ENCODE data around the gene ACTL10.
"Not testable (repeated sequence)": the region's sequence is repeated elsewhere in the genome, so short reads cannot be mapped to it uniquely, and the experiment has no call there.

Gene ACTL10

DNA sequence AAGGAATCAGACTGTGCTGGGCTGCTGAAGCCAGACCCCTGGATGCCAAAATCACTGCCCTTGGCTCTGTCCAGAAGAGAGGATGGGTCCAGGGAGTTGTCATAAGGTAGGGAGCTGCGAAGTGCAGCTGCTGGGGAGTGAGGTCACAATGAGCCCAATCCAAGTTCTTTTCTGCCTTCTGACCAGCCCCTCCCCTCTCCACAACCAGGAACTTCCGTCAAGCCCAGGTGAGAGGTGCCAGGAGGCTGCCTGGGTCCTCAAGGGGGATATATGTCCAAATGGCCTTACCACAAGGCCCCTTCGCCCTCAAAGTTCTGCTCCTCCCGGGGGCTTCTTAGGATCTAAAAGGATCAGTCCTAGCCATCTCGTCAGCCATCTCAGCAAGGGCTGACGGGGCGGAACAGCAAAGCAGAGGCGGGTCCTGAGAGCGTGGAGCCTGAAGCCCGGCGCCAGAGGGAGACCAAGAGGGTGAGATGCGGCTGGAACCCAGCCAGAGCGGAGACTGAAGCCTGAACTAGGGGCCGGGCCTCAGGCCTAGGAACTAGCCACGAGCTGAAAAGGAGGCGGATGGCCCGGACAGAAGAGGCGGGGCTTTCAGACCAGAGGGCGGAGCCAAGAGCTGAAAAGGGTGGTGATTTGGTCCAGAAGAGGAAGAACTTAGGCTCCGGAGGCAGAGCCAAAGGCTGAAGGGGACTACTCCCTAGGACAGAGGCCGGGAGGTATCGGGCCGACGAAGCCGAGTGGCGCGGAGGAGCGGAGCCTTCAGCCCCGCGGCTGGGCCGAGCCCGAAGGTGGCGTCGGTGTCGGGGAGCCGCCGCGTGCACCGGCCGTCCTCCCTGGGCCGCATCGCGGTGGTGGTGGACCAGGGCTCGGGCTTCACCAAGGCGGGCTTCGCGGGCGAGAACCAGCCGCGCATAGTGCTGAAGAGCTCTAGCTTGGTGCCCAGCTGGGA, at the start of gene ACTL10:
ACTL10 (plus strand) TSS at position 651 of the 952 bp plus-strand sequence. CDS start 555 bp downstream, outside the sequence.
- DNase-seq, result peak; percentile 79

DNA sequence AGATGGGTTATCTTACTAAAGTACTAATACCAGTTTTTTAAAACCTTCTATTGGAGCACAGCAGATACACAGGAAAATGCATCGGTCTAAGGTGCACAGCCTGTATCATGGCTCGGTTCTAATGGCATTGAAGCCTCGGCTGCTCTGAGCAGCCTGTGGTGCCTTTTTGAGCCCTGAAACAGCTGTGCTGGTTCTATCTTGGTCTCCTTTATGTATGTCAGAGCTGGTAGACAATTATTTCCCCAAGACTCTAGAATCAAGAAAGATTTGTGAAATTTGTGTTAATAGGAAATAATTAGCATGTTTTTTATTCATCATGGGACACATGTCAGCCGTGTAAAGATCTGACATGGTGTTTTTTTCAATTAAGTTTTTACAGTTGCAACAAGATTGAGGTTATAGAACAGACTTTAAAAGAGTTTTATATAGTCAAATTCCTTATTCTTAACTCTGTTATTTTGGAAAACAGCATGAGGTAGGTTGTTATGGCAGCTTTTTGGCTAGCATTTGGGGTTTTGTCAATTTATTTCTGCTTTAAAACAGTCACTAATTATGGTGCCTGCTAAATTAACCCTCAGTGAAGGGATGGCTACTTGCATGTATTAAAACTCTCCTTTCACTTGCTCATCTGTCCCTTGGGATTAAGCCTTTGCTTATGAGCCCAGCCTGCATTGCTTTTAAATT, 44.9 kb upstream of the ACTL10 start:
- no peak for DNase-seq

DNA sequence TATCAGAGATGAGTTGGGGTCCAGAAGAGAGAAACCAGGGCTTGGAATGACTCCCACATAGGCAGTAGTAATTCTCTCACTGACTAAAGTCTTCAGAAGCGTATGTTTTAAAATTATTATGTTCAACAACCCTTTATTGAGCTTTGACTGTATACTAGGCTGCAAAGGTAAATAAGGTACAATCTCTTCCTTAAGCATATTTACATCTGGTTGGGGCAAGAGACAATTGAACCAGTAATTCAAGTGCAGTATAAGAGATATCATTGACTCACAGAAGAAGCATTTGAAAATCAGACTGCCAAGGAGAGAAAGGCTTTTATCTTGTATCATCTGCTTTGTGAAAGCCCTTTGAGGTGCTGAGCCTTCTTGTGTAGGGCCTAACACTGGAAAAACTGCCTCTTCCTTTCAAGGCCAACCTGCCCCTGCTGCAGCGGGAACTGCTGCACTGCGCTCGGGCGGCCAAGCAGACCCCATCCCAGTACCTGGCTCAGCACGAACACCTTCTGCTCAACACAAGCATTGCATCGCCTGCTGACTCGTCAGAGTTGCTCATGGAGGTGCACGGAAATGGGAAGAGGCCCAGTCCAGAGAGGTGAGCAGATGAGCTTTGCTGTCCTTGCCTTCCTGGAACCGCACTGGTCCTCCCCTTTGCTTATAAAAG, 43.9 kb upstream of the ACTL10 start:
- DNase-seq, result no peak

DNA sequence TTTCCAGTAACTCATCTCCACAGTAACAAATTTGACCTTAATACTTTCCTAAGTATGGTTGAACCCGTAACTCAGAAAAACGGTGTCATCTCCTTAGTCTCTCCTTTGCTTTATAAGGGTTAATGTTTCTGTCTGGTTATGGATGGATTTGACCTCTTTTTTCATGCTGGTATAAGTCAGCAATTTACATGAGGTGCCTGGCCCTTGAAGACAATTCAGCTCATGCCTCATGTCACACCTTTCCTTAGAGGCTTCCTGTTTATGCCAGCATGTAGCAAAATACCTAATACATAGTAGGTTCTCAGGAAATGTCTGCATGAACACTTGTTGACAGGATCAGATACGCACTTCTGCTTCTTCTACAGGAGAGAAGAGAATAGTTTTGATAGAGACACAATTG, 42.3 kb upstream of the ACTL10 start:
- DNase-seq, result no peak

DNA sequence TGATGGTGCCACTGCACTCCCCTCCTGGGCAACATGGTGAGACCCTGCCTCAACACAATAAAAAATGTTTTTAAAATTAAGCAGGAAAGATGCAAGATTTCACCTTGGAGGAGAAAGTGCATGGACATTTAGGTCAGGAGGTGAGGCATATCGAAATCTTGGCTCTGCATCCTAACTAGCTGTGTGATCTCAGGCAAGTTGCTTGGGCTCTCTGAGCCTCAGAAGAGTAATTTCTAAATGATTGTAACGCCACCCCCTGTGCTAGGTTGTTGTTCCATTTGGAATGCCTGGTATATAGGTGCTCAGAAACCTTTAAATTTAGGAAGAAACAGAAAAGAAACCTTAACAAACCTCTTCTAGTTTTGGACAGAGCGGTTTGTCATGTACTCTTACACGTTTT, 40.6 kb upstream of the ACTL10 start:
- DNase-seq, result no peak

DNA sequence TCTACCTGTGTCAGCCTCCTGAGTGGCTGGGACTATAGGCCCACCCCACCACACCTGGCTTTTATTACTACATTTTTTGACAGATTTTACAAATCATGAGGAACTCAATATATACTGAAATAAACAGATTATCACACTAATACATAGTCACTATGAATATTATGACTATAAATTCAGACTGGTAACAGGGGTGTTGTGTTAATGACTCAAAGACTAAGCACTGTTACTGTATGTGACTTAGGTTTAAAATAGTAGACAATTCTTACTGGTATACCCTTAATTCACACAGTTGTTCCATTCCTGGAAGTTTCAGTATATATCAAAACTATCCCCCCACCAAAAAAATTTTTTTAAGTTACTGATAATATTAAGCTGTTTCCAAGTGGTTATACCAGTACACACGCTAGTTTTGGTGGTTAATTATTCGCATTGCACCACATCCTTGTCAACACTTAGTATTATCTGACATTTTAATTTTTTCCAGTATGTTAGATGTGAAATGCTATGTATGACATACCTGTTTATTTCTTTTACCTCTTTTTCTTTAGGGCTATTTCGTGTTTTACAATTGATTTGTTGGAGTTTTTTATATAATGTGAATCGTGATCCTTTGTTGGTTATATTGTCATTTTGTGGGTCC, 39.0 kb upstream of the ACTL10 start:
- no peak for DNase-seq

DNA sequence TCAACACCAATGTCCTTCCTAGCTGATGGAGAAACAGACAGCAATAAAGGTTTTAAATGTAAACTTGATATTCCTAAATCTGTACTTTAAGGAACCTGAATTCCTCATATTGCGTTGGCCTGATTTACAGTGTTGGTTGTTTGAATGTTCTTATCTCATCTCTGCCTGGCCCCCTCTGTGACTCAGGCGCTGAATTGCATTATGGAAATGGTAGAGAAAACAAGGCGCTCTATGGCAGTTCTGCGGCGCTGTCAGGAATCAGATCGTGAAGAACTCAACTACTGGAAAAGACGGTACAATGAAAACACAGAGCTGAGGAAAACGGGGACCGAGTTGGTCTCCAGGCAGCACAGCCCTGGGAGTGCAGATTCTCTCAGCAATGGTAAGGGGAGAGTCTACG, 37.2 kb upstream of the ACTL10 start:
- DNase-seq, result no peak

DNA sequence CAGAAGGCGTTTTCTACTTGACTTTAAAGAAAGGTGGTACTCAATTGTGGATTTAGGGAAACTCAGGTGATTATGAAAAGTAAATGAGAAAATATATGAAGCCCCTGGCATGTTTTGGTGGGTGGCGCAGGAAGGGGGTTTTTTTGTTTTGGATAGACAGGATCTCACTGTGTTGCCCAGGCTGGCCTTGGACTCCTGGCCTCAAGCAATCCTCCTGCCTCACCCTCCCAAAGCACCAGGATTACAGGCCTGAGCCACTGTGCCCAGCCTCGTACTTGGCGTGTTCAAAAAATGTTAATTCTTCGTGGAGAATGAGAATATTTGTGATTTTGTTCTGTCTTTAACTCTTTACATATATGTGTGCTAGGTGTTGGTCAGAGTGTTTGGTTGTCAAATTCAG, 36.8 kb upstream of the ACTL10 start:
- DNase-seq, result no peak

DNA sequence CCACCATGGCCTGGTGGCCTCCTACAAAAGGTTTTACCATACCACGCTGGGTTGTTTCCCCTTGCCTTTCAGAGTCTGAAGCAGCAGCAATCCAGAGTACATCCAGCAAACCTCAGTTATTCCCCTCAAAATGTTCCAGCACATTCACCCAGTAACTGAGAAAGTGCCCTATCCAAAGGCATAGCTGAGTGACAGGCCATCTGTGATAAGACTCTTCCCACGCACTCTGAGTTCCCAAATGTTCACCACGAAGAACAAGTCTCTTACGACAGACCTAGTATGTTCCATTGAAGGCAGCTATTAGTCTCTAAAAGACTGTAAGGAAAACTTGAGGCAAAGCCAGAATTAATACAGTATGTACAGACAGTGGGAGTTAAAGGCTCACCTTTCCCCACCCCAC, 36.2 kb upstream of the ACTL10 start:
- DNase-seq, result no peak

DNA sequence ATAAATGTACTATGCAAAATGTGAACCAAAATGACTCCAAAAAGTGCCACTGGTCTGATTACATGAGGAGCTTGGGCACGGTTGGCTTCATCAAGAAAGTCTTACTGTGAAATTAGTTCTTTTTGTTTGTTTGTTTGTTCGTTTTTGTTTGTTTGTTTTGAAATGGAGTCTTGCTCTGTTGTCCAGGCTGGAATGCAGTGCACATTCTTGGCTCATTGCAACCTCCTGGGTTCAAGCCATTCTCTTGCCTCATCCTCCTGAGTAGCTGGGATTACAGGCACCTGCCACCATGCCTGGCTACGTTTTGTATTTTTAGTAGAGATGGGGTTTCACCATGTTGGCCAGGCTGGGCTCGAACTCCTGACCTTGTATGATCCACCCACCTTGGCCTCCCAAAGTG, 34.8 kb upstream of the ACTL10 start:
- not testable (repeated sequence) for DNase-seq

DNA sequence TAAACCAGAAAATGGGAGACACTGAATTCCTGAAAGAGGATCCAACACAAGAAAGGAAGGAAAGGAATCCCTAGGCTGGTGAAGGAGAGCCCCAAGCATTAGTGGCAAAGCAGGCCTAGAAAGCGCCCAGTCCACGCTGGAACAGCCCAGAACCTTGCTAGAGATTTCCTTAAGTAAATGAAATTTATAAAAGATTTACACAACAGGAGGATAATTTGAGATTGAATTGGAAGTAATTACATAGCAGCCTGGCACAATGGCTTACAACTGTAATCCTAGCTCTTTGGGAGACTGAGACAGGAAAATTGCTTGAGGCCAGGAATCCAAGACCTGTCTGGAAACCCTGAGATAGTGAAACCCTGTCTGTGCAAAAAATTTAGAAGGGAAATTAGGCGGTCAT, 31.4 kb upstream of the ACTL10 start:
- DNase-seq, result no peak

DNA sequence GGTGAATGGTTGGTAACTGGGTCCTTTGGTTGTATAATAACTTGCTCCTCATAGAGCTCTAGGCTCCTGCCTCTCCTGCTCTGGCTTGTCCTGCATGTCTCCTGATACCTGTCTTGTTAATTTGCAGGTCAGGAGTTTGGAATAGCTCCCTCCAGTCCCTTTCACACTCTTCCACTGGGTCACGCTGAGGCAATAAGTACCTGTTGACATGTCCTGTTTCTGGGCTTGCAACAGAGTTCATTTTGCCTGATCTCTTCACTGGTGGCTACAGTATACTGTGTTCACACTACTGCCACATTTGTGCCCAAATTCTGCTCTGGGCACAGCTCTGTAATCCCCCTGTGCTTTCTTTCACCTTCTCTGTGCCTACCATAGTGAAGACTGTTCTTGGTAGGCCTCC, 30.0 kb upstream of the ACTL10 start:
- no peak for DNase-seq

DNA sequence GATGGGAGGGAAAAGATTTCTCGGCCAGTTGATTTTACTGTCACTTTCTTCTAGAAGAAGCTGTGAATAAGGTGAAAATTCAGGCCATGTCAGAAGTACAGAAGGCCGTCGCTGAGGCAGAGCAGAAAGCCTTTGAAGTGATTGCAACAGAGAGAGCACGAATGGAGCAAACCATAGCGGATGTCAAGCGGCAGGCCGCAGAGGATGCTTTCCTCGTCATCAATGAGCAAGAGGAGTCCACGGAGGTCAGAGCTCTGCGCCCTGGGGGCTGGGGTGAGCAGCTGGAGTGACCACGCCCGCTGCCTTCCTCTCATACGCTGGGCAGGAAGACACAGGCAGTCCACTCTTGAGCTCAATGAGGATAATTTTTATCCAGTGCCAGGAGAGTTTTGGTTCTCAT, 26.5 kb upstream of the ACTL10 start:
- DNase-seq, result no peak

DNA sequence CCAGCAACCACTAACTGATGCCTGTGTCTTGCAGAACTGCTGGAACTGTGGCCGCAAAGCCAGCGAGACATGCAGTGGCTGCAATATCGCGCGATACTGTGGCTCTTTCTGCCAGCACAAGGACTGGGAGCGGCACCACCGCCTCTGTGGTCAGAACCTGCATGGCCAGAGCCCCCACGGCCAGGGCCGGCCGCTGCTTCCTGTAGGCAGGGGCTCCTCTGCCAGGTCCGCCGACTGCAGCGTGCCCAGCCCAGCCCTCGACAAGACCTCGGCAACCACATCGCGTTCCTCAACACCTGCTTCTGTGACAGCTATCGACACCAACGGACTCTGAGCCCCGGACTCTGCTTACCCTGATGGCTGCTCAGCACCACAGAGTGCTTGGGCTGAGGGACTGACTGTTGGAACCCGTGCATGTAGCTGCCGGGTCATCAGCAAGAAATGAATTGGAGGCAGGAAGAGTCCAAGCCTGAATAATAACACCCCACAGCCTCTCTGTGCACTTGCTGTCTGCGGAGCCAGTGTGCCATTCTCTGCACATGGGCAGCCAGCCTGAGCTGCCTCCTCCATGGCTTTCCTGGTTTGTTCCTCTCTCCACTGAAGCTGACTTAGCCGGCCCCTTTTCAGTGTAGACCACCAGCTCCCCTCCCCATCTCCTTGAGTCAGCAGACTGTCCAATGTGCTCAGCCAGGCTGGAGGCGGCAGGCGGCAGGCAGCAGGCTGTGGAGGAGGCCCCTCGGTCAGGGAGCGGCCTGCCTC, 22.3 kb upstream of the ACTL10 start:
- DNase-seq, result no peak

DNA sequence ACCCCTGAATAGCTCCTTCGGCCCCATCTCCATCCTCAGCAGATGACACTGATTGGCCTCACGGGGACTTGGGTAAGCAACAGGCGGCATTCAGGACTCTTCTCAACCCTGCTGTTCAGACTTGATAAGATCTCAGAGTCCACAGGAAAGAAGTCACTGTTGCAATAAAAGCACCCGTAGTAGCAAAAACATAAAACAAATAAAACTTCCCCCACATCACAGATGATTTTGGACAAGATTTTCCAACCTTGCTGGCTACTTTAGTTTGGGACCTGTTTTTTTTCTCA, 21.7 kb upstream of the ACTL10 start:
- DNase-seq, result no peak

DNA sequence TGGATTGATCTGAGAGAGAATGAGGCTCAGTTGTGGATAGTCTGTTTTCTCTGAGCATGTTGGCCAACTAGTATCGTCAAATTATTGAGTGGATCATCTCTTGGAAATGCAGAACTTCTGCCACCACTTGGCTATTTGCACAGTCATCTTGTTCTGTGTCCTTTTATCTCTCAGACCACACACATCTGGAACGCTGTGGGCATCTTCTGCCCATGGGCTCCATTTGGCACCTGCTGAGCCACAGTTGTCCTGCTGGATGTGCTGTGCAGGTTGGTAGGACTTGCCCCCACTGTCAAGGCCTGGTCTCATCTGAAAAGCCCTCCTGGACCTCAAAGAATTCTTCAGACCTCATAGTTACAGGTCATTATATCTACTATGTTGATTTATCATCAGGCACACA, 21.3 kb upstream of the ACTL10 start:
- no peak for DNase-seq

DNA sequence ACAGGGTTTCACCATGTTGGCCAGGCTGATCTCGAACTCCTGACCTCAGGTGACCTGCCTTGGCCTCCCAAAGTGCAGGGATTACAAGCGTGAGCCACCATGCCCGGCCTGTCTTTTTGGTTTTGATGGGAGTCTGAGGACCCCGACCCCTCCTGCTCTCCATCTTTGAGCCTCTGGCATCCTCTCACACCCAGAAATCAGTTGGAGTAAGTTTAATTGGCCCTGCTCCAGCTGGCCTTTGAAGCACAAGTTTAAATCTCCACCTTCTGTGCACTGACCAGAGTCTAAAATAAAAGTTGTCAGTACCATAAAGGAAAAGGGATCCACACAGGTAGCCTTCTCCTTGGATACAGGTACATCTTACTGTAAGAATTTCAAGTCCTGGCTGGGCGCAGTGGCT, 20.6 kb upstream of the ACTL10 start:
- no peak for DNase-seq

DNA sequence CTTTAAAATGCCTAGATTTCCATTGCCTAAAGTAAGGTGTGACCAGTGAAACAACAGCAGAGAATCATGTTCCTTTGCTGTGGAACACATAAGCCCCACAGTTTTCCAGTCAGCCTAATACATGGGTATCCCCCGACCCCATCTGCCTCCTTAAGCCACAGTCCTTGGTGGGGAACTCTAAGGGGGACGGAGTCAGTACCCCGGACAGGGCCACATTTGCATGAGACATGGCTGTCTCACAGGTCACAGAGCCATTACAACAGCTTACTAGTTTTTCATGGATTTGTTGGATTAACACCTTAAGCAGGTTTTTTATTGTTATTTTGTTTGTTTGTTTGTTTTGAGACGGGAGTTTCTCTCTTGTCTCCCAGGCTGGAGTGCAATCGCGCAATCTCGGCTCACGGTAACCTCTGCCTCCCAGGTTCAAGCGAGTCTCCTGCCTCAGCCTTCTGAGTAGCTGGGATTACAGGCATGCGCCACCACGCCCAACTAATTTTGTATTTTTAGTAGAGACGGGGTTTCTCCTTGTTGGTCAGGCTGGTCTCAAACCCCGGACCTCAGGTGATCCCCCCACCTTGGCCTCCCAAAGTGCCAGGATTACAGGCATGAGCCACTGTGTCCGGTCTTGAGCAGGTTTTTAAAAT, 19.7 kb upstream of the ACTL10 start:
- not testable (repeated sequence) for DNase-seq

DNA sequence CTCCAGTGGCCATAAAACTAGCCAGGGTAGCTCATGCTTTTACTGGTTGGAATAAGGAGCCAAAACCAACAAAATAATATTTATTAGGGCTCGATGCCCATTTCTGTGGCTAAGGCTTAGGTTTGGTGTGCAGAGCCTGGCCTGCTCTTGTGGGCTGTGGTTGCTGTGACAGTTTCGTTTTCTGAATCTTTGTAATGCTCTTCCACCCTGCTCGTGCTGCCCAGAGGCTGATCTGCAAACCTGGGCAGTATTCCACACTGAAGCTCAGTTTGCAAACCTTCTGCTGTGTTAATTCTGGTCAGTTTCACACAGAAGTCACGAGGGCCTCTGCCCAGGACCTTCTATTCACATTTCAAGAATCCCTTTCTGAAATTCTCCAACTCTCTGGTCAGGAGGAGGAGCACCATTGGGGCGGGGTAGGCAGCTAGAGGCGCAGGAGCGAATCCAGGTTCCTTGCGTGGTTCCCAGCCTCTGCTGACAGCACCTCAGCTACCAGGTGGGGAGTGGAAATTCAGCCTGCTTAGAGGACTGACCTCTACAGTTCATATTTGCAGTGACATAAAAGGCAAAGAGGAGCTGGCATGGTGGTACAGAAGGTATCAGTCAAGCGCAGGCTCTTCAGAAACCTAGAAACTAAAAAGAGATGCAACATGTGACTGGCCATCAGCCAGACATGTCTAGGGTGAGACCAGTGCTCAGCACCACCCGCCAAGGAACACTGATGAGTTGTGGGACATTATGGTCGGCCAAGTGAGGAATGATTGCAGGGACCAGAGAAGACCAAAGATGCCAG, 18.9 kb upstream of the ACTL10 start:
- no peak for DNase-seq

DNA sequence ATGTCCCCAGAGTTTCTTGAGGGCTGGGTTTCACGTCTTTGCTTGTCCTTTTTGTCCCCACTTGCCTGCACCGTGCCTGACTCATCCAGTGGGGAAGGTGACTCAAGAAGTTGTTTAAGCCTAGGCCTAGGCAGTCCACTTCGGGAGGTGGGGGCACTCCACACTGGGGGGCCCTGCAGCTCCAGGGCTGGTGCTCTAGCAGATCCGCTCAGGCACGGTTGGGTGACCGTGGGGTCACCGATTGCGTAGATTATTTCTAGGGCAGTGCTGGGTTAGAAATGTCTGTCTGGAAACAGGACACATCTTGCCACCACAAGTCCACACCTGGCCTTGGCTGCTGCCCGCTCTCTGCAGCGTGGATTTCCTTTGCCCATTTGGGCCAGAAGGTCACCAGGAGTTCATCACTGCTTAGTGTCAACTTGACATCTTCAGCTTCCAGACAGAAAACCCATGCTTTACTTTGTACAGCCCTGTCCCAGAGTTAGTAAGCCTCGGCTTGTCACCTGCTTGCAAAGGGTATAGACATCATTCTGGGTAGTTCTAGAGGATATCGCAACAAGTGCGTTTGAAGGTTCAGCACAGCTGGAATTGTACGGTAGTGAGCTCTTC, 18.2 kb upstream of the ACTL10 start:
- no peak for DNase-seq

DNA sequence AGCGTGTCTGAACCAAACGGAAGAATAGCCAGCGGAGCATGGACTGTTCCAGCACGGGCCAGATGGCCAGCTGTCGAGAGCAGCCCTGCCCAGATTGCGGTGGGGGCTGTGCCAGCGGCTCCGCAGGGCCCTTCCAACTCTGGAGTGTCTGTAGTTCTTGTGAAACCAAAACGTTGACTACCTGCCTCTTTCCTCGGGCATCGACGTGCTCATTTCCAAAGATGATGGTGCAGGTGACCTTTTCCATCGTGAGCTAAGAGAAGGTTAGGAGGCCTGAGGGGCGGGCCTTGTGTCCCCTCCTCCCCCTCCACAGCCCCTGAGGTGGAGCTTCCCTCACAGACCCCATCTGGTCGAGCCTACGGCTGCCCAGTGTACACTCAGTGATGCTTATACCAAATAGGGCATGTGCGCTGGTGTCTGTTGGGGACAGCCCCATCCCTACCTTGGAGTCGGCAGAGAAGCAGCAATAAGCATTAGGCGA, 17.5 kb upstream of the ACTL10 start:
- no peak for DNase-seq
